Measurements from ENCODE around the gene THOC7.

DNA sequence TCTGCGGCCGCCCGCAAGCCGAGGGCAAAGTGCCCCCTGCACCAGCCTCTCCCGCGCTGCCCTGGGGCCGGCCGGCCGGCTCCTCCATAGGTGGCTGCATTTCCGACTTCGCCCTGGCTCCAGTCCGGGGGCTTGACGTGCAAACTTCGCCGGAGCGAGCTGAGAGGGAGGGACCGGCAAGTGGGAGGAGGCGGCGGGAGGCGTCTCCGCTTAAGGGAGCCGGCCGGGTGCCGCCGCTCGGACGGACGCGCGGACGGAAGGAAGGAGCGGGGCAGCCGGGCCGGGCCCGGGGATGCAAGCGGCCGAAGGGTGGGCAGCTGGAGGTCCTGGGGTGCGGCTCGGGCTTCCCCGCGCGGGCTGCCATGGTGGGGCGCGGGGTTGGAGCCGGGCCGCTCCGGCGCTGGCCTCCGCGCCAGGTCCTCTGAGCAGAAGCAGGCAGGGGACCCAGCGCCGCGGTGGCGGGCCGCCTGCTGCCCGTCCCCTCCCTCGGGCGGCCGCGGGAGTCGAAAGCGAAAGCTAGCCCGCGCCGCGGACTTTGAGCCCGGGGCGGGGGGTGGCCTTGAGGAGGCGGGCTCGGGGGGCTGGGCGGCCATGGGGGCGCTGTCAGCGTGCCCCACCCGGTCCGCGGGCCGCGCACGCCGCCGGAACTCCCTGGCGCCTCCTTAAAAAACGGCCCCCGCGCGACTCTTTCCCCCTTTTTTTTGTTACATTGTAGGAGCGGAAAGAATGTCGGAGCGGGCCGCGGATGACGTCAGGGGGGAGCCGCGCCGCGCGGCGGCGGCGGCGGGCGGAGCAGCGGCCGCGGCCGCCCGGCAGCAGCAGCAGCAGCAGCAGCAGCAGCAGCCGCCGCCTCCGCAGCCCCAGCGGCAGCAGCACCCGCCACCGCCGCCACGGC lies 48.5 kb upstream of the THOC7 start, which contains the start of gene SCAANT1:
- TF ChIP-seq POLR2A (IDR thresholded peaks at IDR 0.05) = peak; percentile 70 to 72
- TF ChIP-seq, protein P1, sequence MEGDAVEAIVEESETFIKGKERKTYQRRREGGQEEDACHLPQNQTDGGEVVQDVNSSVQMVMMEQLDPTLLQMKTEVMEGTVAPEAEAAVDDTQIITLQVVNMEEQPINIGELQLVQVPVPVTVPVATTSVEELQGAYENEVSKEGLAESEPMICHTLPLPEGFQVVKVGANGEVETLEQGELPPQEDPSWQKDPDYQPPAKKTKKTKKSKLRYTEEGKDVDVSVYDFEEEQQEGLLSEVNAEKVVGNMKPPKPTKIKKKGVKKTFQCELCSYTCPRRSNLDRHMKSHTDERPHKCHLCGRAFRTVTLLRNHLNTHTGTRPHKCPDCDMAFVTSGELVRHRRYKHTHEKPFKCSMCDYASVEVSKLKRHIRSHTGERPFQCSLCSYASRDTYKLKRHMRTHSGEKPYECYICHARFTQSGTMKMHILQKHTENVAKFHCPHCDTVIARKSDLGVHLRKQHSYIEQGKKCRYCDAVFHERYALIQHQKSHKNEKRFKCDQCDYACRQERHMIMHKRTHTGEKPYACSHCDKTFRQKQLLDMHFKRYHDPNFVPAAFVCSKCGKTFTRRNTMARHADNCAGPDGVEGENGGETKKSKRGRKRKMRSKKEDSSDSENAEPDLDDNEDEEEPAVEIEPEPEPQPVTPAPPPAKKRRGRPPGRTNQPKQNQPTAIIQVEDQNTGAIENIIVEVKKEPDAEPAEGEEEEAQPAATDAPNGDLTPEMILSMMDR (IDR thresholded peaks at IDR 0.05) = peak in 3 of 4 experiments; percentile 32 to 46 (median 41)

All from gastroesophageal sphincter (tissue), 3 donors.